Loucy (cell line): ENCODE data around the gene SNRNP48.

Experiments
- H2AFZ ChIP-seq: fragments of 200-600 bp; sonication (generic); 2 replicates; pipeline ENCODE4 v1.6.0; 2016; ENCODE audit warnings: antibody characterized with exemption, mild to moderate bottlenecking, low read length, moderate library complexity
- H3F3A ChIP-seq: fragments of 200-600 bp; 2 replicates; pipeline ENCODE4 v1.6.0; 2016; ENCODE audit warnings: antibody characterized with exemption, low read depth, mild to moderate bottlenecking
- H3K27me3 ChIP-seq: fragments of 200-600 bp; sonication (generic); 2 replicates; pipeline ENCODE4 v1.6.1; 2014; ENCODE audit warnings: low read length, mild to moderate bottlenecking; ENCODE audit not compliant: insufficient read depth, poor library complexity, severe bottlenecking
- H3K36me3 ChIP-seq: fragments of 200-600 bp; sonication (generic); 2 replicates; pipeline ENCODE4 v1.6.1; 2016; ENCODE audit warnings: low read length; ENCODE audit not compliant: insufficient read depth
- H3K4me1 ChIP-seq: fragments of 200-600 bp; sonication (generic); 2 replicates; pipeline ENCODE4 v1.5.1; 2014; ENCODE audit warnings: low read length, mild to moderate bottlenecking; ENCODE audit not compliant: insufficient read depth, poor library complexity, severe bottlenecking
- H3K4me2 ChIP-seq: fragments of 200-600 bp; sonication (generic); 2 replicates; pipeline ENCODE4 v1.6.0; 2014; ENCODE audit warnings: antibody characterized with exemption, low read length, low read depth, mild to moderate bottlenecking; ENCODE audit not compliant: poor library complexity, severe bottlenecking
- H3K4me3 ChIP-seq: fragments of 200-600 bp; sonication (generic); 2 replicates; pipeline ENCODE4 v1.5.1; 2014; ENCODE audit warnings: low read length, mild to moderate bottlenecking, mixed read lengths; ENCODE audit not compliant: poor library complexity, severe bottlenecking
- H3K79me2 ChIP-seq: fragments of 200-600 bp; sonication (generic); 2 replicates; pipeline ENCODE4 v1.6.1; 2014; ENCODE audit warnings: low read length; ENCODE audit not compliant: insufficient read depth
- H3K9ac ChIP-seq: fragments of 200-600 bp; sonication (generic); 2 replicates; pipeline ENCODE4 v1.6.0; 2014; ENCODE audit warnings: mild to moderate bottlenecking, low read depth, low read length, moderate library complexity; ENCODE audit not compliant: poor library complexity, severe bottlenecking
- H3K9me2 ChIP-seq: fragments of 200-600 bp; sonication (generic); replicated peaks from 2 replicates; pipeline ENCODE4 v1.6.1; 2016; ENCODE audit warnings: low read depth, low read length, mixed read lengths
- H3K9me3 ChIP-seq: fragments of 200-600 bp; sonication (generic); 2 replicates; pipeline ENCODE4 v1.6.1; 2014; ENCODE audit warnings: mild to moderate bottlenecking, antibody characterized with exemption, low read length, low read depth; ENCODE audit not compliant: insufficient read depth
- H4K20me1 ChIP-seq: fragments of 200-600 bp; sonication (generic); 2 replicates; pipeline ENCODE4 v1.6.0; 2014; ENCODE audit warnings: antibody characterized with exemption, low read length, mild to moderate bottlenecking; ENCODE audit not compliant: insufficient read depth, poor library complexity, severe bottlenecking
- CTCF ChIP-seq: fragments of 200-600 bp; sonication (generic); conservative IDR thresholded peaks from 2 replicates; pipeline ENCODE4 v1.5.1; 2014; ENCODE audit warnings: mild to moderate bottlenecking, antibody characterized with exemption, low read length
- EZH2phosphoT487 ChIP-seq: fragments of 200-600 bp; IDR thresholded peaks from 2 replicates; pipeline ENCODE4 v1.6.1; 2018; ENCODE audit warnings: antibody characterized with exemption, mild to moderate bottlenecking, moderate library complexity, borderline replicate concordance

The SNRNP48 gene

GRCh38 chr6:7544597-7544996, 45.4 kb upstream of the SNRNP48 start:
- H3F3A ChIP-seq: no peaks in the 10 kb centered on the region
- H3K4me1 ChIP-seq: no peaks in the 10 kb centered on the region
- no peaks in the 10 kb centered on the region for H3K36me3 ChIP-seq
- no peaks in the 10 kb centered on the region for H3K27me3 ChIP-seq
- no peak overlapping the region for H3K4me3 ChIP-seq
- no peaks in the 10 kb centered on the region for H4K20me1 ChIP-seq
- H3K9me3 ChIP-seq: no peaks in the 10 kb centered on the region
- no peak overlapping the region for H3K4me2 ChIP-seq
- TF ChIP-seq EZH2phosphoT487 (no peak), CTCF (no peak)
- no peaks in the 10 kb centered on the region for H3K79me2 ChIP-seq
- H2AFZ ChIP-seq: no peak overlapping the region
- no peaks in the 10 kb centered on the region for H3K9me2 ChIP-seq
- H3K9ac ChIP-seq: no peak overlapping the region

GRCh38 chr6:7545316-7546019, 44.5 kb upstream of the SNRNP48 start:
- Histone ChIP-seq H3K4me1 (no peaks in the 10 kb centered on the region), H3K36me3 (no peaks in the 10 kb centered on the region), H3K9me3 (no peaks in the 10 kb centered on the region), H3K9ac (no peak overlapping the region), H3F3A (no peaks in the 10 kb centered on the region), H3K9me2 (no peaks in the 10 kb centered on the region), H4K20me1 (no peaks in the 10 kb centered on the region), H2AFZ (no peak overlapping the region), H3K4me2 (no peak overlapping the region), H3K27me3 (no peaks in the 10 kb centered on the region), H3K4me3 (no peak overlapping the region), H3K79me2 (no peaks in the 10 kb centered on the region)
- no peak for TF ChIP-seq EZH2phosphoT487
- no peak for TF ChIP-seq CTCF

- Histone ChIP-seq H3K79me2 (no peaks in the 10 kb centered on the region), H3K27me3 (no peaks in the 10 kb centered on the region)
These were observed 44.0 kb upstream of the SNRNP48 start for GRCh38 chr6:7546020-7546369.

More at GRCh38 chr6:7546020-7546369, 44.0 kb upstream of the SNRNP48 start:
- Histone ChIP-seq H3K9ac (no peak overlapping the region), H3K9me3 (no peaks in the 10 kb centered on the region), H3F3A (no peaks in the 10 kb centered on the region), H3K4me1 (no peaks in the 10 kb centered on the region), H4K20me1 (no peaks in the 10 kb centered on the region), H3K4me3 (no peak overlapping the region), H3K36me3 (no peaks in the 10 kb centered on the region), H3K4me2 (no peak overlapping the region), H3K9me2 (no peaks in the 10 kb centered on the region), H2AFZ (no peak overlapping the region)
- TF ChIP-seq EZH2phosphoT487 (no peak), CTCF (no peak)
